ENCODE measurements around the gene CELA2B.
"Not testable (repeated sequence)": the region's sequence is repeated elsewhere in the genome, so short reads cannot be mapped to it uniquely, and the experiment has no call there.

The CELA2B gene

DNA sequence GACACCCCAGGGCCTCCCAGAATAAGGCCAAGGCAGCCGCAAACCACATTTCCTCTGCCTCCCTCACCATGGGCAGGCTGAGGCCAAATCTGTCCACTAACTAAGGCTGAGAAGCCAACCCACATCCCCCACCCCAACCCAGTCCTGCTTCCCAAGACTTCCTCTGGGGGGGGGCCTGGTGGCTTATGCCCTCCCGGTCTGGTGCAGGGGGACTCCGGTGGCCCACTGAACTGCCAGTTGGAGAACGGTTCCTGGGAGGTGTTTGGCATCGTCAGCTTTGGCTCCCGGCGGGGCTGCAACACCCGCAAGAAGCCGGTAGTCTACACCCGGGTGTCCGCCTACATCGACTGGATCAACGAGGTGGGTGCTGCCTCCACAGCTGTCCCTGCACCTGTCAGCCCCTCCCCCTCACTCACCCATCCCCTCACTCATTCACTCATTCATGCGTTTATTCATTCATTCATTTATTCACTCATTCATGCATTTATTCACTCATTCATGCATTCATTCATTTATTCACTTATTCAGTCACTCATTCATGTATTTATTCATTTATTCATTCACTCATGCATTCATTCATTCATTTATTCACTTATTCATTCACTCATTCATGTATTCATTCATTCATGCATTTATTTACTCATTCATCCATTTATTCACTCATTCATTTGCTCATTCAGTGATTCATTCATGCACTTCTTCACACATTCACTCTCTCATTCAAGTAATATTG, 30.3 kb upstream of the CELA2B start:
- DNase-seq = no peak

GRCh38 chr1:15446212-15446611, 29.7 kb upstream of the CELA2B start:
- no peak for DNase-seq

DNA sequence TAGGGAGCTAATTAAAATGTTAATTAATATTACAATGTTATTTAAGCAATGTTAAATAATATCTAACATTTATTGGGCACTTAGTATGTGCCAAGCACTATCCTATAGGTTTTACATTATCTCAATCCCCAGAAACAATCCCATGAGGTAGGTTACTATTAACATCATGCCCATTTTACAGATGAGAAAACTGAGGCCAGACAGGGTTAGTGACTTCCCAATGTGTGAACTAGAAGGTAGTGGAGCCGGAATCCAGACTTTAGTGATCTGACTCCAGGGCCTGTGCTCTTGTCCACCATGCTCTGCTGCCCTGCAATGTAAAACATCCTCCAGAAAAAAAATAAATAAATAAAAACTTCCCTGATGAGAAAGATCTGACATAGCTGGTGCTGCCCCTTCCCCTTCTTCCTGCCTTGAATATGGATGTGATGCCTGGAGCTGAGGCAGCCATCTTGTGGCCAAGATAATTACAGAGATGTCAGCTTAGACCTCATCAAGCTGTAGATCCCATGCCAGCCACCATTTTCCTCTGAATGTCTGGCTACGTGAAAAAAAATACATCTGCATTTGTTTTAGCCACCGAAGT, 26.9 kb upstream of the CELA2B start:
- no peak for DNase-seq

- no peak for DNase-seq
Measured at GRCh38 chr1:15449567-15449966, 26.3 kb upstream of the CELA2B start.

- no peak for DNase-seq
Measured at GRCh38 chr1:15451014-15451722, 24.7 kb upstream of the CELA2B start.

GRCh38 chr1:15452216-15452615, 23.7 kb upstream of the CELA2B start:
- no peak for DNase-seq

GRCh38 chr1:15452866-15453571, 22.9 kb upstream of the CELA2B start:
- peak in 1 of 2 experiments; percentile 63 for DNase-seq

DNA sequence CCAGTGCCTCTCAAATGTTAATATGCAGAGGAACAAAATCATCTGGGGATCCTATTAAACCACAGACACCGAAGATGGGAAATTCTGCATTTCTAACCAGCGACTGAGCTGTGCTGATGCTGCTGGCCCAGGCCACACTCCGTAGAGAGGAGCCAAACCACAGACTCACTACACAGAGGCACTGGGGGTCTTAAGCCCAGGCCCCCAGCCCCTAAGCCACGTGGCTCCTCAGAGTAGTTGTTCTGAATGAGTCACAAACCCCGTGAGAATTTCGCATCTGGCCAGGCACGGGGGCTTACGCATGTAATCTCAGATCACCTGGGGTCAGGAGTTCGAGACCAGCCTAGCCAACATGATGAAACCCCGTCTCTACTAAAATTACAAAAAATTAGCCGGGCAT, 22.2 kb upstream of the CELA2B start:
- no peak for DNase-seq

- DNase-seq = no peak
Measured at GRCh38 chr1:15454256-15454655, 21.6 kb upstream of the CELA2B start.

DNA sequence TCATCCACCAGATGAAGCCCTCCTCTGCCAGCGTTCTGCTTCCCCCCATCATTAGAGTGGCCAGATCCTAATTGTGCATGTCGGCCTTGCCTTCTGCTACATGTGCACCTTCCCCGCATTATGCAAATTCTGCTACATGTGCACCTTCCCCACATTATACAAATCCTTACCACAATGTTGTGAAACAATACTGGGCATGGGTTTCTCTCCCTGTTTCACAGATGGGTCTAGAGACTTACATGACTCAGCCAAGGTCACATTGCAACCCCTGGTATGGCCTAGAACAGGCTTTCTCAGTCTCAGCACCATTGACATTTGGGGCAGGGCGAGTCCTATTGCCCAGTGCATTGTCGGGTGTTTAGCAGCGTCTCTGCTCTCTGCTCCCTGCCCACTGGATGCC, 20.4 kb upstream of the CELA2B start:
- no peak for DNase-seq

DNA sequence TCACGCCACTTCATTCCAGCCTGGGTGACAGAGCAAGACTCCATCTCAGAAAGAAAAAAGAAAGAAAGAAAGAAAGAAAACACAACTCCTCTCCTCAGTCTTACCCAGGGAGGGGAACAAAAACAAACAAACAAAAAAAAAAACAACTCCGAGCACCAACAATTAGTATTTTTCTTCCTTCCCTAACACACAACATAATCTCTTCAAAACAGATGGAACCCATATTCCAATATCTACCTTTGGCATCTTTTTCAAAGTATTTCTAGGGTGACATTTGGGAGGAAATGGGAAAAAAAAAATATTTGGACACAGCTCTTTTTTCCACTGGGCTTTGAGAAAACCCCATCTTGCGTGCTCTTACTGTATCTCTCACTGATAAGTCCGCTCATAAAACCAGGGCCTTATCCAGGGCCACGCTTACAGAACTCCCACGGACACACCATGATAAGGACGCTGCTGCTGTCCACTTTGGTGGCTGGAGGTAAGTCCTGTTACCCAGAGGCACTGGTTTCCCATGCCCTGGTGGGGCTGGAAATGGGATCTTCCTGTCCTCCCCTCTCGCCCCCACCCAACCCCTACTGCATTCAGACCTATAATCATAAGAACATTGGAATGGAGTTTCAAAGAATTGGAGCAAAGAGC, 19.5 kb upstream of the CELA2B start, which contains the start of gene CELA2A:
Gene CELA2A (plus strand): TSS at position 420 of the 642 bp plus-strand sequence. CDS start 22 bp downstream, at position 442.
- DNase-seq = no peak

- DNase-seq = no peak
Measured at GRCh38 chr1:15457585-15457984, 18.3 kb upstream of the CELA2B start.

GRCh38 chr1:15458388-15458787, 17.5 kb upstream of the CELA2B start:
- not testable (repeated sequence) for DNase-seq

- peak in 1 of 2 experiments; percentile 69 for DNase-seq
Measured at GRCh38 chr1:15459771-15460707, 15.9 kb upstream of the CELA2B start.

GRCh38 chr1:15460708-15461095, 15.2 kb upstream of the CELA2B start:
- no peak for DNase-seq

GRCh38 chr1:15463064-15463800, 12.7 kb upstream of the CELA2B start:
- not testable (repeated sequence) for DNase-seq

GRCh38 chr1:15463926-15464322, 12.0 kb upstream of the CELA2B start:
- DNase-seq = not testable (repeated sequence)

DNA sequence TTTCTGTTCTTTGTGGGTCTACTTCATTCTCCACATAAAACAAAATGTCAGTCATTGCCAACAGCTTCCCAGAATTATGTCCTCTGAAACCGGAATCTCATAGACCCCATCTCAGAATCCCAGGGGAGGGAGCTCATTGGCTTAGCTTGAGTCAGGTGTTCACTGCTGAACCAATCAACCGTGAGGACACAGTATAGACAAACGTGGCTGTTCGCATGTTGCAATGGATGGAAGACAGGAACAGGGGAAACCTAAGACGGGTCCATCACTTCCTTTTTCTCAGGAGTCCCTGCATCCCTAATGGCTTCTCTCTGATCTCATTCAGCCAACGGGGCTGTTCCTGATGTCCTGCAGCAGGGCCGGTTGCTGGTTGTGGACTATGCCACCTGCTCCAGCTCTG, 10.2 kb upstream of the CELA2B start:
- DNase-seq = no peak

GRCh38 chr1:15466955-15467625, 8.8 kb upstream of the CELA2B start:
- not testable (repeated sequence) for DNase-seq

DNA sequence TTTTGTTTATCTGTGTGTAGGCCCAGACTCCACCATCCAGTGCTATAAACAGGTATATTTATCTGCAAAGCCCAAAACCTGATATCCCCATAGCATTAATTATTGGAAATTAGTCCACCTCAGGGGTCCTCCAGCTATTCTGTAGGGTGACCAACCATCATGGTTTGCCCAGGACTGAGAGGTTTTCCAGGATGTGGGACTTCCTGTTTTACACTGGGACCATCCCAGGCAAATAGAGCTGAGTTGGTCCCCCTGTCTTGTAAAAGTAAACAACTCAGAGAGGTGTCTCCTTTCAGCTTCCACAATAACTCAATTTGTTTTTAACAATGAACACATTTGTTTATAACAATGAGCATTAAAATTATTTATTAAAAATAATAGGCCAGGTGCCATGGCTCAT, 7.8 kb upstream of the CELA2B start:
- DNase-seq = no peak
